Amniotic stem cell (primary cell): ENCODE results near the gene FBXL13.
"Not testable (repeated sequence)": the region's sequence is repeated elsewhere in the genome, so short reads cannot be mapped to it uniquely, and the experiment has no call there.

ENCODE experiments used
- DNase-seq: peaks from one replicate; lab custom pipeline; 2025; lab: John Stamatoyannopoulos, UW

Gene FBXL13

GRCh38 chr7:102935450-102936115 is 139.0 kb downstream of the FBXL13 start:
- no peak for DNase-seq

- no peak for DNase-seq
Measured at GRCh38 chr7:102934701-102935100, 139.9 kb downstream of the FBXL13 start.

GRCh38 chr7:102934239-102934638 is 140.4 kb downstream of the FBXL13 start:
- DNase-seq, result no peak

- DNase-seq, result peak; percentile 85
Measured at GRCh38 chr7:102933763-102934162, 140.8 kb downstream of the FBXL13 start.

- DNase-seq, result no peak
Measured at GRCh38 chr7:102931757-102932156, 142.8 kb downstream of the FBXL13 start.

- DNase-seq, result no peak
Measured at GRCh38 chr7:102927312-102927933, 147.2 kb downstream of the FBXL13 start.

- no peak for DNase-seq
Measured at GRCh38 chr7:102926783-102927140, 147.8 kb downstream of the FBXL13 start.

- DNase-seq, result no peak
Measured at GRCh38 chr7:102925976-102926782, 148.4 kb downstream of the FBXL13 start.

GRCh38 chr7:102918845-102919244 is 155.8 kb downstream of the FBXL13 start:
- no peak for DNase-seq

- DNase-seq, result no peak
Measured at GRCh38 chr7:102917436-102918353, 156.9 kb downstream of the FBXL13 start.

GRCh38 chr7:102916881-102917280 is 157.7 kb downstream of the FBXL13 start:
- DNase-seq, result no peak

GRCh38 chr7:102916426-102916825 is 158.2 kb downstream of the FBXL13 start:
- DNase-seq, result peak; percentile 17

- no peak for DNase-seq
Measured at GRCh38 chr7:102914585-102914984, 160.0 kb downstream of the FBXL13 start.

GRCh38 chr7:102913826-102914225 is 160.8 kb downstream of the FBXL13 start:
- no peak for DNase-seq

- peak; percentile 27 for DNase-seq
Measured at GRCh38 chr7:102912742-102913141, 161.9 kb downstream of the FBXL13 start, which contains the start of gene LRRC17. TSS of gene LRRC17 (plus strand) at chr7:102913000. CDS start at chr7:102933914, 20,914 bp downstream.

GRCh38 chr7:102908676-102909075 is 165.9 kb downstream of the FBXL13 start:
- no peak for DNase-seq

GRCh38 chr7:102903576-102903975 is 171.0 kb downstream of the FBXL13 start:
- not testable (repeated sequence) for DNase-seq

- not testable (repeated sequence) for DNase-seq
Measured at GRCh38 chr7:102902052-102902451, 172.5 kb downstream of the FBXL13 start.

GRCh38 chr7:102898532-102898859 is 176.1 kb downstream of the FBXL13 start:
- DNase-seq, result no peak

- DNase-seq, result no peak
Measured at GRCh38 chr7:102897856-102898531, 176.6 kb downstream of the FBXL13 start.

GRCh38 chr7:102897211-102897631 is 177.4 kb downstream of the FBXL13 start:
- DNase-seq, result no peak
